ENCODE data around the gene NRSN2. TPM values are rescaled to one million over a fixed set of nuclear protein-coding genes. Genes with fewer than 3 reads are reported as not detected.

The NRSN2 gene
- polyA plus RNA-seq, 1 experiment = 35.6 TPM

DNA sequence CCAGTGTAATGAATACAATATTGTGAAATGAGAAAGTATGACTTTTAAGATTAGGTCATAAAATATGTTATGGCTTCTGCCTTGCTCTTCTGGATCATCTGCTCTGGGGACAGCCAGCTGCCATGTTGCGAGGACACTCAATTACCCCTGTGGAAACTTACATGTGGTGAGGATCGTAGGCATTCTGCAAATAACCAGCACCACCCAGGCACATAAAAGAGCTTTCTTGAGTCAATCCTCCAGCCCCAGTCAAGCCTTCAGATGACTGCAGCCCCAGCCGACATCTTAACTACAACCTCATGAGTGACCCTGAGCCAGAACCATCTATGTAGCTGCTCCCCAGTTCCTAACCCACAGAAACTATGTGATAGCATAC, 56.7 kb downstream of the NRSN2 start:
- peaks cover 5% of the 10 kb centered on the region; the same call in 1 of the 2 replicates for H3K9me3 ChIP-seq (ENCODE audit: control insufficient read depth, insufficient read depth, low read length)
- CTCF ChIA-PET = interaction anchor here (0.9 kb wide), 1 partner anchor 75 kb away, joined by 4 read pairs; no protein-coding TSS in a partner anchor
- TF ChIP-seq, protein P1, sequence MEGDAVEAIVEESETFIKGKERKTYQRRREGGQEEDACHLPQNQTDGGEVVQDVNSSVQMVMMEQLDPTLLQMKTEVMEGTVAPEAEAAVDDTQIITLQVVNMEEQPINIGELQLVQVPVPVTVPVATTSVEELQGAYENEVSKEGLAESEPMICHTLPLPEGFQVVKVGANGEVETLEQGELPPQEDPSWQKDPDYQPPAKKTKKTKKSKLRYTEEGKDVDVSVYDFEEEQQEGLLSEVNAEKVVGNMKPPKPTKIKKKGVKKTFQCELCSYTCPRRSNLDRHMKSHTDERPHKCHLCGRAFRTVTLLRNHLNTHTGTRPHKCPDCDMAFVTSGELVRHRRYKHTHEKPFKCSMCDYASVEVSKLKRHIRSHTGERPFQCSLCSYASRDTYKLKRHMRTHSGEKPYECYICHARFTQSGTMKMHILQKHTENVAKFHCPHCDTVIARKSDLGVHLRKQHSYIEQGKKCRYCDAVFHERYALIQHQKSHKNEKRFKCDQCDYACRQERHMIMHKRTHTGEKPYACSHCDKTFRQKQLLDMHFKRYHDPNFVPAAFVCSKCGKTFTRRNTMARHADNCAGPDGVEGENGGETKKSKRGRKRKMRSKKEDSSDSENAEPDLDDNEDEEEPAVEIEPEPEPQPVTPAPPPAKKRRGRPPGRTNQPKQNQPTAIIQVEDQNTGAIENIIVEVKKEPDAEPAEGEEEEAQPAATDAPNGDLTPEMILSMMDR (IDR thresholded peaks at IDR 0.05; ENCODE audit: low read depth, low read length) = no peak
- H3K27me3 ChIP-seq (ENCODE audit: control insufficient read depth, insufficient read depth, low read length) = no peaks in the 10 kb centered on the region
- POLR2A ChIA-PET = no interaction called here
- no peak overlapping the region for H3K4me3 ChIP-seq (ENCODE audit: low read depth, low read length)
- no peak for DNase-seq (ENCODE audit: low read depth, low spot score)
- H3K27ac ChIP-seq (ENCODE audit: low read depth, low read length) = no peak overlapping the region

DNA sequence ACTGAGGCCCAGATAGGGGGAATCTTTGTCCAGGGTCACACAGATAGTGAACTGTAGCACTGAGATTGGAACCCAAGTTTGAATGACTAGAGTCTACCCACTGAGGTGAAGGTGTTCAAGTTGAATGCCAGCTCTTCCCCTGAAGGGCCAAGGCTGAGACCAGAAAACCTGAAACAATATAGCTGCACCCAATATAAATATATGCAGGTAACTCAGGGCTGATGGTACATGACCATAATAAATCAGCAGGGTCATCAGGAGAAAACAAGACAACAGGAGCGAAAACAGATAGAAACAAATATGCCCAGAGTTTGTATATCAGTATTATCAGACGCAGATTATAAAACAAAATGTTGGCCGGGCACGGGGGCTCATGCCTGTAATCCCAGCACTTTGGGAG, 57.2 kb downstream of the NRSN2 start:
- Histone ChIP-seq H3K4me3 (ENCODE audit: low read depth, low read length) (no peak overlapping the region), H3K9me3 (ENCODE audit: control insufficient read depth, insufficient read depth, low read length) (peaks cover 5% of the 10 kb centered on the region; the same call in 1 of the 2 replicates), H3K27ac (ENCODE audit: low read depth, low read length) (no peak overlapping the region), H3K27me3 (ENCODE audit: control insufficient read depth, insufficient read depth, low read length) (no peaks in the 10 kb centered on the region)
- TF ChIP-seq, protein P1 (IDR thresholded peaks at IDR 0.05; ENCODE audit: low read depth, low read length) = no peak
- no peak for DNase-seq (ENCODE audit: low read depth, low spot score)
- CTCF ChIA-PET = no interaction called here
- POLR2A ChIA-PET = interaction anchor here (0.7 kb wide), 1 partner anchor 27 kb away, joined by 5 read pairs; no protein-coding TSS in a partner anchor

Other genes starting within 250 kb of the NRSN2 start
- gene DEFB126, start 204.5 kb upstream of the NRSN2 start, polyA plus RNA-seq (2011; rRNA removed) = not detected in 2 replicates
- not detected in 2 replicates for gene DEFB127, start 189.7 kb upstream of the NRSN2 start, polyA plus RNA-seq (2011; rRNA removed)
- not detected in 2 replicates for gene DEFB128, start 157.4 kb upstream of the NRSN2 start, polyA plus RNA-seq (2011; rRNA removed)
- not detected in 2 replicates for gene DEFB129, start 119.9 kb upstream of the NRSN2 start, polyA plus RNA-seq (2011; rRNA removed)
- gene DEFB132, start 89.4 kb upstream of the NRSN2 start, polyA plus RNA-seq (2011; rRNA removed) = not detected in 2 replicates
- 12.9 and 13.7 TPM in 2 replicates for gene C20orf96, start 56.4 kb upstream of the NRSN2 start, polyA plus RNA-seq (2011; rRNA removed)
- 14.0 and 15.4 TPM in 2 replicates for gene ZCCHC3, start 49.5 kb upstream of the NRSN2 start, polyA plus RNA-seq (2011; rRNA removed)
- 3.8 and 4.6 TPM in 2 replicates for gene SOX12, start 21.6 kb upstream of the NRSN2 start, polyA plus RNA-seq (2011; rRNA removed)
- gene TRIB3, start 33.6 kb downstream of the NRSN2 start, polyA plus RNA-seq (2011; rRNA removed) = 32.6 and 45.5 TPM in 2 replicates
- 57.4 and 69.3 TPM in 2 replicates for gene RBCK1, start 61.2 kb downstream of the NRSN2 start, polyA plus RNA-seq (2011; rRNA removed)
- gene TBC1D20, start 115.4 kb downstream of the NRSN2 start, polyA plus RNA-seq (2011; rRNA removed) = 40.1 and 45.6 TPM in 2 replicates
- gene CSNK2A1, start 196.7 kb downstream of the NRSN2 start, polyA plus RNA-seq (2011; rRNA removed) = 110 and 136 TPM in 2 replicates

Measured in AG04450 (cell line).